Fibroblast of skin of abdomen (primary cell): ENCODE results near the gene TGFBI. TPM values are rescaled to one million over a fixed set of nuclear protein-coding genes. Genes with fewer than 3 reads are reported as not detected.

Experiments used
- DNase-seq: peaks from one replicate; pipeline ENCODE4 v3.0.0-alpha.2; 2013
- polyA plus RNA-seq, 2 experiments: library from polyadenylated mRNA; unstranded; fragments of 120-200 nt; gene quantifications; one replicate each; pipeline ENCODE4 v1.2.1, GENCODE V29; 2013; ENCODE audit not compliant: insufficient read length in 2 of 2

Gene TGFBI
- 13,709 TPM for polyA plus RNA-seq (2013, experiment 1 of 2; ENCODE audit: insufficient read length)
- polyA plus RNA-seq (2013, experiment 2 of 2; ENCODE audit: insufficient read length): 13,093 TPM

DNA sequence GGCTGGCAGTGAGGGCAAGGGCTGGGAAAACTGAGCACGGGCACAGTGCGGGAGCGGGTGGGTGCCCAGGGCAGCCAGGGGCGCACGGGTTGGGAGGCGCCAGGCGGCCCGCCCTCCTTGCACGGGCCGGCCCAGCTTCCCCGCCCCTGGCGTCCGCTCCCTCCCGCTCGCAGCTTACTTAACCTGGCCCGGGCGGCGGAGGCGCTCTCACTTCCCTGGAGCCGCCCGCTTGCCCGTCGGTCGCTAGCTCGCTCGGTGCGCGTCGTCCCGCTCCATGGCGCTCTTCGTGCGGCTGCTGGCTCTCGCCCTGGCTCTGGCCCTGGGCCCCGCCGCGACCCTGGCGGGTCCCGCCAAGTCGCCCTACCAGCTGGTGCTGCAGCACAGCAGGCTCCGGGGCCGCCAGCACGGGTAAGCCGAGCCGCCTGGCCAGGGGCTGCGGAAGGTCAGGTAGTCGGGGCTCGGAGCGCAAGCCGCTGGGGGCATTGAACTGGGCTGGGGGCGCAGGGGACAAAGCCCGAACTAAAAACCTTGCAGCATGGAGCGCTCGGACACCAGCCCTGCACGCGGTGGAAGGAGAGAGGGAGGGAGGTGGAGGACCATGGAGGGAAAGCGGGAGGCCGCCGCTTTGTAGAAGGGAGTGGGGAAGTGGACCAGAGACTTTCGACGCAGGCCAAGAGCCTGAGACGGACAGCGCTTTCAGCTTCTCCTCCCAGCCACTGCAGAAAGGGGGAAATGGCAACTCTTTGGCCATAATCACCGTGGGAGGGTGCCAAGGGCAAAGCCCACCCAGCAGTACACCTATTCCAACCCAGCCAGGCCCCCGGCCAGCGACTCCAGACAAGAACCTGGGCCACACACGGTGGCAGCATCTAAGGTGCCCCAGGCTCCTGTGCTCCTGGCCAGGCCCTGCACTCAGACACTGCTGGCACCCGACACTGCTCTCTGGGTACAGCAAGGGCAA is at the start of gene TGFBI:
TGFBI (plus strand) TSS at position 207 of the 961 bp plus-strand sequence; CDS start at position 275, 68 bp downstream.
- DNase-seq: peak; percentile 80

DNA sequence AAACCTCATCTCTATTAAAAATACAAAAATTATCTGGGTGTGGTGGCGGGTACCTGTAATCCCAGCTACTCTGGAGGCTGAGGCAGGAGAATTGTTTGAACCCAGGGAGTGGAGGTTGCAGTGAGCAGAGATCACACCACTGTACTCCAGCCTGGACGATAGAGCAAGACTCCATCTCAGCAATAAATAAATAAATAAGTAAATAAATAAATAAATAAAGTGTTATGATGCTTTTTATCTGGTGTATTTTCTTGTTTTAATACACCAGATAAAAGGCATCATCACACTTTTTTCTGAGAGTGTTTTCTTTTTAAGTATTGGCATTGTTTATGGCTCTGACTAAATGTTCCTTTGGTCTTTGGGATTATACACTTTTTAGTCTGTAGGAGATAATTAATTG is 49.8 kb upstream of the TGFBI start:
- no peak for DNase-seq

DNA sequence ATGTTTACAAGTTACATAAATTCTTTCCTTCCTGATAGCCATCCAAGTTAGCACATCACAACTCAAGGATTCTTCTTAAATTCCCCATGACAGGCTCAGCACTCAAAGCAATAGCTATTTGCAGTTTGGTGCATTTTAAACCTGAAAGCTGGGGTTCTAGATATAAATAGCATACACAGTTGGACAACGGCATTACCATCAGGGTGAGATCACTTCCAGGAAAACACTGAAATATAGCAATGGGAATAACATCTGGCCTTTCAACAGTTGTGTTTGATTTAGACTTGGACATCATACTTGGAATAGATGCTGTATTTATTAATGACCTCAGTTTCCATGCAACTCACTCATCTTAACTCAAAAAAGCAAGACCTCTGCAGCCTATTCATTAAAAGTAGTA is 49.3 kb upstream of the TGFBI start:
- peak; percentile 92 for DNase-seq

DNA sequence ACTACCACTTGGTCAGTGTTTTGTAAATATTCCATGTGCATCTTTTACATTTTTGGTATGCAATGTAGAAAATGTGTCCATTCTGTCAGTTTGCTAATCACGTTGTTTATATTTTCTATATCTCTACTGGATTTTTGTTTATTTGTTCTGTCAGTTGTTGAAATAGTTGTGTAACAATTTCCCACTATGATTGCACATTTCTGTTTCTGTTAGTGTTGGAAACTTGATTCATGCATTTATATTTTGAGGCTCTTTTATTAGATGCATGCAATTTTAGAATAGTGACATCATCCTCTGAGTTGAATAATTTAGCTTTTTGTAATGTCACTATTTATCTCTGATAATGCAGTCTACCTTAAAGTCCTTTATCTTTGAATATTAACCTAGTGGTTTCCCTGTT is 48.2 kb upstream of the TGFBI start:
- DNase-seq: no peak

DNA sequence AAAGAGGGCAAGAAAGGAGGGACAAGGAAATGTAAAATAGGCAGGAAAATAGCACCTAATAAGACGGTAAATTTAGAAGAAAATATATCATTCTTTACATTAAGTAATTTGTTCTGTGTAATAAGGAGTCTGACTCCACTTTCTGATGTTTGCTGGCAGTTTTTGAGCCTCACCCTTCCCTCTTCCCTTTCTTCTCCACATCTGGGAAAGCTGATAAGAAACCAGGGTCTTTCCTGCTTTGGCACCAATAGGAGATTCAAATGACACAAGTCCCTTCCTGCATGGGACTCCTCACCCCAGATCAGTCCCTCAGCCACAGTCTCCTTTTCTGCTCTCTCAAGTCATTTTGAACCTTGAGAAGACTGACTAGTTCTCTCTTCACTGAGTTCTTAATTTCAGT is 42.8 kb upstream of the TGFBI start:
- DNase-seq: no peak

DNA sequence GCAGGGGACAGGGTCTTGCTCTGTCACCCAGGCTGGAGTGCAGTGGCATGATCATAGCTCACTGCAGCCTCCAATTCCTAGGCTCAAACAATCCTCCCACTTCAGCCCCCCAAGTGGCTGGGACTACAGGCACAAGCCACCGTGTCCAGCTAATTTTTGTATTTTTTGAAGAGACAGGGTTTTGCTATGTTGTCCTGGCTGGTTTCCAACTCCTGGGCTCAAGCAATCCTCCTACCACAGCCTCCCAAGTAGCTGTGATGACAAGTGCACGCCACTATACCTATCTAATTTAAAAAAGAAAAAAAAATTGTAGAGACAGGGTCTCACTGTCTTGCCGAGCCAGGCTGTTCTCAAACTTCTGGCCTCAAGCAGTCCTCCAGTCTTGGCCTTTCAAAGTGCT is 42.4 kb upstream of the TGFBI start:
- DNase-seq: no peak

DNA sequence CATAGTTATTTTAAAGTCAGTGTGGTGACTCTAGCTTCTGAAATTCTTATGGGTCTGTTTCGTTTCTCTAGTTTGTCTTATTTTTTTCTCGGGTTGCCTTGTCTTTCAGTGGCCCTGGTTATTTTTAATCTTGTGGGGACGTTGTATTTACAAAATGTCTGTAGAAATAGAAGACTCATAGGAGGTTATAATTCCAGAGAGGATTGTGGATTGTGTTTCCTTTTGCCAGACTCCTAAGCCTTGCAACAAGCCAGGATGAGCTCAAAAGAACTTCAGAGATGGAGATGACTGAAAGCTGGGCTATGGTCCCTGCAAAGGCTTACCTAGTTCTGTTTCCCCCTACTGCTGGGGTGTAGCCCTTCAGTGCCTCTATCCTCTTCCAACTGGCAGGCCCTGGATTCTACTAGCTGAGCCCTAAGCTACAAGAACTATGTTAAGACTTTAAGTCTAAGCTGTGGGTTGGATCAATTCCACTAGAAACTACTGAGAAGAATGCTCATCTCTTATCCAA is 41.8 kb upstream of the TGFBI start:
- peak; percentile 60 for DNase-seq

DNA sequence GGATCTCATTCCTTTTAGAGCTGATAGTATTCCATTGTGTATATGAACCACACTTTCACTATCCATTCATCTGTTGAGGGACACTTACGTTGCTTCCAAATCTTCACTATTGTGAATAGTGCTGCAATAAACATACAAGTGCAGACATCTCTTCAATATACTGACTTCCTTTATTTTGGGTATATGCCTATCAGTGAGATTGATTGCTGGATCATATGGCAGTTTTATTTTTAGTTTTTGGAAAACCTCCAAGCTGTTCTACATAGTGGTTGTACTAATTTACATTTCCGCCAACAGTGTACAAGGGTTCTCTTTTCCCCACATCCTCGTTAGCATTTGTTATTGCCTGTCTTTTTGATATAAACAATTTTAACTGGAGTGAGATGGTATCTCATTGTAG is 40.2 kb upstream of the TGFBI start:
- no peak for DNase-seq

DNA sequence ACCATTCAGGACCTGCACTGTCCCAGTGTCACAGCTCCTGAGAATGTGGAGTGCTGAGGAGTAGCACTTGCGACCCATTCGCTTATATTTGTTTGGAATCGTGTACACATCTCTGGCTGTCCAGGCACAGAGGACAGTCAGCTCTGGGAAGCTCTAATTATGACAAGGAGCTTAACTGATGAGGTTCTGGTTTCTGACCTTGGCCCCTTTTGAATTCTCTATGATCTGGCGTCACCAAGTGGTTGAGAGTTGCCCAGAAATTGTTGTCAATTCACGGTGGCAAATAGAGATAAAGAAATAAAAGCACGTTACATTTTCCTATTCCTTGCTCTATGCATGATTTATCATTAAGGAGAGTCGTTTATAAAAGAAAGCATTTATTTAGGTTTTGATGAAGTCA is 39.1 kb upstream of the TGFBI start:
- no peak for DNase-seq

DNA sequence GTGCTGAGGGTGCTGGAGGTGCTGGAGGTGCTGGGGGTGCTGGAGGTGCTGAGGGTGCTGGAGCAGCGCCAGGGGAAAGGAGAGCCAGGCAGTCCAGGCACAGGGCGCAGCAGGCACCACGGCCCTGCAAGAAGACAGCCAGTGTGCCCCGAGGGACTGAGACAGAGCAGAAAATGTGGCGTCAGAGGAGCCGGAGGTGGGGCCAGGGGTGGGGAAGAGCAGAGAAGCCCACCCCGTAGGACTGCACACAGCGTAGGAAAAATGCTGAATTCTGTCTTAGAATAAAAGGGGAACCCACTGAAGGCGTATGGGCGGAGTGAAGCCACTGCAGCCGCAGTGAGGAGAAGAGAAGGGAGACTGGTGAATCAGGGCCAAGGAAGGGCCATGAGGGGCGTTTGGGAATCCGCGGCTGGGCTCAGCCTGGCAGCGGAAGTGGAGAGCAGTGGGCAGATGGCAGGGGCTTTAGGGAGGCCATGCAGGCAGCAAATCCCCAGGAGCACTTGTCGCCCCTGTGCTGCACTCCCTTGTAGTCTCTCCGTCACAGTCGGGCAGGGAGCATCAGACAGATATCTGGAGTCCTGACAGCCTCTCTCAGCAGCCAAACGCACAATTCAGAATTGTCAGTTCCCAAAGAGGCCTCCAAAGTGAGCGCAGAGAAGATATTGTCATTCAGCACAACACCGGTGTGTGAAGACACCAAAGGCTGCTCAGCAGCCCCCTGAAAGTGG is 38.1 kb upstream of the TGFBI start:
- no peak for DNase-seq

DNA sequence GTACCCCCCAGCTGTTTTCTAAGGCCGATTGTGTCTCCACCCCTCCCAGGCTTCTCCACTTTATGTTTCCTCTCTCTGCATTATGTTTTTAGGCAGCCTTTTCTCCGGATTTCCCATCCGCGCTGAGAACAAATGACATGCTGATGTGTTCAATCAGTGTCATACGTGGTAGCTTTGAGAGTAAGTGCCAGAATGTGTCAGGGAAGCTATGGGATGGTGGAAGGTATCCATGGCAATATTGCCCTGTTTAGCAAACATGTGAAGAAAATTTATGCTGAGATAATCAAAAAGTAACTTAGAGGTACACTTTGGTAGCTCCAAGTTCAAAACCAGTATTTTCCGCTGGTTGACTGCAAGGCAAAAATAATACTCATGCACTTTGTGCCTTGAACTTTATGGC is 37.4 kb upstream of the TGFBI start:
- DNase-seq: no peak

DNA sequence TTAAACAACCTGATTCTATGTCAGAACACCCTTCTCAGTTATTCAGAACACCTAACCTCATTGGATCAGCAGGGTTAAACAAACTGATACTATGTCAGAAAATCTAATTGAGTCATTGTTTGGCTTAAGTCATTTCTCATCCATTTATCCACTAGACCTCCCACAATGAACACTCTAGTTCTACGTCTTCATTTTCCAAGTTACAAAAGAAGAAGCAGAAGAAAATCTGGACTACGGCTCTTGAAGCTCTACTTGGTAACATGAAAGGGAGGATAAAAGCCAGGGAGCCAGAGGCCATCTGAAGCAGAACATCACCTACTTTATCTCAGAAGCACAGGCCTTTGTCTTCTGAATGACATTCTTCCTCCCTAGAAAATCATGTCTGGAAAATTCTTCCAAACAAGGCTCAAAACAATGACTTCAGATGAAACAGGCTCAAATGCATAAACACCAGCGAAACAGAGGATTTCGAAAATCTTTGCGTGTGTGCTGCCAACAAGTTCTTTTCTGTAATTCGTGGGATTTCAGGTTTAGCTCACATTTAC is 35.4 kb upstream of the TGFBI start:
- DNase-seq: peak; percentile 54

DNA sequence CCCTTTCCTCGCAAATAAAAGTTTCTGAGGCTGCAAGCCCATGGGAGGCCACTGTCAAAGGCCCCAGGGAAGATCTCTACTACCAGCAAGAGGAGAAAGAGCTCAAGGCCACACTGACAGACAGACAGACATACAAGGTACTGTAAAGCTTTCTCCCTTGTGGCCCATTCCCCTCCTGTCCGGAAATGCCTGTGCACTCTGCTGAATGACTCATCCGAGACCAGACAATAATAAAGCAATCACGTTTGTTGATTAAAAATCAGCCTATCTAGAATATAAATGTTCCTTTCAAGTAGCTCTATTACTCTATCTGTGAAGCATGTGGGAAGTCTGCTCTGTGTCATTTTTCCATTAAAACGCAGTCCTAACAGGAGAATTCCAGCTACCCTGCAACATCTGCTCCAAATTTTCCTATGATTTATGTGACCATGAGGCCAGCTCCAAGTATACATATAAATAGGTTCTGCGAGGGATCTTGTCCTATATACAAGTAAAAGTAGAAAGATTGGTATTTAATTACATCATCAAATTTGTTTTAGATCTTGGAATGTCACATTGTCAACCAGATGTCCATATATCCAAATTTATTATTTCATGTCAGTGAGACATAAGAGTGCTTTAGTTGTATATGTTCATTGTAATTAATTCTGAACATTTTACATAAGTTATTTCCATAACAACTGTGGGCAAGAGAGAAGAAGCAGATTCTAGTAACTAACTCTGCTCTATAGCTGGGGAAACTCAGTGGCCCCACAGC is 34.7 kb upstream of the TGFBI start:
- peak; percentile 100 for DNase-seq

DNA sequence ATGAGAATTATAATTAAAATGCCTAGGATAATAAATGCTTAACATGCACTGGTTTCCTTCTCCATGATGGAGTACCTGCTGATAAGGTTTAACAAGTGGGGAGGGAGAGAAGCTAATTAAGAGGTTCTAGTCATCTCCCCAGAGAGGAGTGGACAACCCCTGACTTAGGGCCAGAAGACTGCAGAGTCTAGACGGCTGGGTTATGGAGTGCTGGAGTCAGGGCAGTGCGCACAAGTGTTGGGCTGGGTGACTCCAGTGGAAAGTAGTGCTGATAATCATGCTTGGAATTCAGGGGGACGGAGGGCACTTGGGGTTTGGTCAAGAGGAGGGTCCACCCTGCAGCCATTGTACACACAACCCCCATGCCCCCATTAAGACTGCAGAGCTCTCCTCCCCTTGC is 32.8 kb upstream of the TGFBI start:
- DNase-seq: peak; percentile 51

DNA sequence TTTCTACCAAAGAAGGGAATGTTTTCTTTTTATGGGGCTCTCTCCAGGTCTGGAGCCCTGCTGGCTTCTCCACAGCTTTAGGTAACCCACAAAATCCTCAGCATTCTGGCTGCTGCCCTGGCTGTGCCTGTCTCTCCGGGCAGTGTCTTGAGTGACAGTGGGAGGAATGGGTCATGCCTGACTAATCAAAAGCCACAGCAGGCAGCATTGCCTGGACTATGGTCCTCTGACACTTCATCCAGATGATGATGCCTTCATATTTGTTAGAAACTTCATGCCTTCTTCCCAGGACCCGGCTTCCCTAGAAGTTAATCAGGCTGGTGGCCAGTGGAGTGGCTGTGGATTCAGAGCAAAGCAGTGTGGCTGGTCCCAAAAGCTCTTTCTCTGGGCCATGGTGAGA is 32.2 kb upstream of the TGFBI start:
- peak; percentile 55 for DNase-seq

DNA sequence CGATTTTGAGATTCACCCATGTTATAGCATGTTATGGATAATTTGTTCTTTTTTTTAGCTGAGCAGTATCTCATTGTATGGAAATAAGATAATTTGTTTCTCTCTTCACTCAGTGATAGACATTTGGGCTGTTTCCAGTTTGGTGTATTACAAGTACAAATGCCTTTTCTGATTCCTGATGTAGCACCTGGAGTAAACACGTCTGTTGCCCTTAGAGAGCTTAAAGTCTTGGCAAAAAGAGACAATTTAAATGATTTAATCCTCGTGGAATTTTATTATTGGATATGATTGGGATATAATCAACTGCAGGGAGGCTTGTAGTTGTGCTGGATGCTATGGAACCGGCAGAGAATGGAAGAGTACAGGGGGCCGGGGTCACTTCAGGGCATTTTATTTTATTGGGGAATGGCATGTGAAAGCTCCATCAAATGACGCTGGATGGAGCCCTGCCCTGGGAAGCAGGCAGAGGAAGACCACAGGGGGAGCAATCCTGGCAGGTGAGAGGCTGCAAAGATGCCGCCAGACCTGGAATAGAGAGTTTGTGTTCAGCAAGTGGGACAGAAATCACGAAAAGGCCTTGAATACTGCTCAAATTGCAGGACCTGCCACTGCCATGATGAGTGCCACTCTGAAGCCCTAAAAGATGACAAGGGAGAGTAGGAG is 31.0 kb upstream of the TGFBI start:
- DNase-seq: no peak

DNA sequence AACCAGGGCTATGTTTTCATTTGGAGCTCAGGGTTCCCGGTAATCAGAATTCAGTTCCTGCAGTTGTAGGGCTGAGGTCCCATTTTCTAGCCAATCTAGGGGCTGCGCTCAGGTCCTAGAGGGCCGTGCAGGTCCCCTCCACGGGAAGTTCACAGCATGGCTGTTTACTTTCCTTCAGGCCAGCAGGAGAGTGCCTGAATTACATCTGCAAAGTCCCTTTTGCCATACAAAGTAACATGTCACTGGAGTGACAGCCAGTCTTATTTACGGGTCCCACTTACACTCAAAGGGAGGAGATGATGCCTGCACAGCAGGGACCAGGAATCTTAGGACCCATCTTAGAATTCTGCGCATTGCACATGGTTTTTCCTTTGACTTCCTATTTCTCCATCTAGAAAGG is 29.9 kb upstream of the TGFBI start:
- no peak for DNase-seq

DNA sequence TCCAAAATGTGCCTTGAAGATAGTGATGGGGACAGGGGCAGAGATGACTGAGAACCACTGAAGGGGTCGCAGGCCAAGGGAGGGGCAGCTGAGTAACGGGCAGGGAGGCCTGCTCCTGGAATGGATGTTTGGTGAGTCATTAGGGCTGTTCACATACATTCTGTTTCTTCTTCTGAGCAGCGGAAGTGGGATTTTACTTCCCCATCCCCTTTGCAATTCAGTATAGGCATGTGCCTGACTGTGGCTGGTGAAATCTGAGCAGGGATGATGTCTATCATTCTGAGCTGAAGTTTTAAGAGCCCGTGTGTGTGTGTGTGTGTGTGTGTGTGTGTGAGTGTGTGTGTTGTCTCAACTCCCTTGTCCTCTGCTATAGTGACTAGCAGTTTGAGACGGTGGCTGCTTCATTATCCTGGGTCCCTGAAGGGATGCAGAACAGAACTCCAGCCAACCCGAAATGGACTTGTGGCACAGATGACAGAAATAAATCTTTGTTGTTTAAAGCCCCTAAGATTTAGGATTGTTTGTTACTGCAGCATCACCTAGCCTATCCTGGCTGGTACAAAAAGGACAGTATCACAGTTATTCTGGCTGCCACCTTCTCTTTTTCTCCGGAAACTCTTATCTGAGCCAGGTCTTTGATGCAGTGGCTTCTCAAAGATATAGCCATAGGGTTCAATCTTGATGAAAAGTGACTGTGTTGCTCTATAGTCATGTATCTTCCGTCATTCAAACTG is 29.2 kb upstream of the TGFBI start:
- DNase-seq: peak; percentile 98

DNA sequence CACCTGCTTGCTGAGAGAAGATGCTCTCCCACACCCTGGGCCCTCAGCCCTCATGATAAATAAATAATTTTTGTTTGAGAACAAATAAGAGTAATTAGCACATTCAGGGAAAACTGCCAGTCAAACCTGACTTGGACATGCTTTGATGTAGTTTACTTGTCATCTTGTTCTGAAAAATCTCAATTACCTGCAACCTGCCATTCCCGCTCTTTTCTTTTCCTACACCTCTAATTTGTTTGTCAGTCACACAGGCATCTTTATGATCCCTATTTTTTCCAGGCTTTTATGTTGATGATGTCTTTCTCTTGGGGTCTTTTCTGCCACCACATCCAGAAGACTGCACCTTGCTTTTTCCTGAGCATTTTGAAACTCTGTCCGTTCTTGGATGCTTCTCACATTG is 28.6 kb upstream of the TGFBI start:
- no peak for DNase-seq

DNA sequence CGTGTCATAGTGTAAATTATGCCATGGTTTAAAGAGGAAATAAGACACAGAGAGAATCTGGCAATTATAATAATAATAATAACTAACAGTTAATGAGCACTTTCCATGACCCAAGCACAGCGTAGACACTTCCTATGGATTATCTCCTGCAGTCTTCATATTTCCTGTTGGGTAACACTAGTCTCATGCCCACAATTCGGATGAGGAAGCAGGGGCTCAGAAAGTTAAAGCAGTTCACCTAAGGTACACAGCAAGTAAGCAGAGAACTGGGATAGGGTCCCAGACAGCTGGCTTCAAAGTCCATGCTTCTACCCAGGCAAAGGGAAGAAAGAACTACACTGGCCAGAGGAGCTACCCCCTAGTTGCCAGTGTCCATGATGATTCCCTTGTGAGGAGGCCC is 27.9 kb upstream of the TGFBI start:
- DNase-seq: peak; percentile 35

DNA sequence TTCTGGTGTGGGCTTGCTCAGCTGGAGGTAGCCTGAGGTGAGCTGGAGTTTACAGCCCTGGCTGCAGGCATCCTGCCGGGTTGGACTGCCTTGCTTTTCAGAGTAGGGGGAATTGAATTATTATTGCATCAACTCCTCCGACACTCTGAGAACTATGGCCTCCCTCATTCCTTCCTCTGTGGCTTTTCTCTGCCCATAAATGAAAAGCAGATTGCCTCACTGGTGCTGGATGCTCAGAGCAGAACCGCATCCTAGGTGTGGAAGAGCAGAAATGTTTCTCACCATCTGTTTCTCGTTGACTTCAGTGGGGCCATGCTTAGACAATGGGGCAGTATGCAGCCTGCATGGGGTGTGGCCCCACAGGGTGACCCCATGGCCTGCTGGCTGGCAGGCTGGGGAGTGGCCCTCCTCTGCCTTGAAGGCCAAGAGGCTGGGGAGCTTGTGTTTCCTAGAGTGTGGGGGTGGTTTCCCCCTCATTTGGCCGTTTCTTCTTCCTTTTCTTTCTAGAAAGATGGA is 27.3 kb upstream of the TGFBI start:
- peak; percentile 99 for DNase-seq
